Effector CD8-positive, alpha-beta T cell (primary cell): ENCODE results near the gene IQCB1.
A peak's percentile ranks its signal among the peaks of the same experiment; 100 is the strongest.
"Not testable (repeated sequence)": the region's sequence is repeated elsewhere in the genome, so short reads cannot be mapped to it uniquely, and the experiment has no call there.

Experiments used
- DNase-seq: peaks from one replicate; lab custom pipeline; 2025; lab: John Stamatoyannopoulos, UW

IQCB1 gene

GRCh38 chr3:121803771-121804320 is 31.0 kb downstream of the IQCB1 start:
- no peak for DNase-seq

DNA sequence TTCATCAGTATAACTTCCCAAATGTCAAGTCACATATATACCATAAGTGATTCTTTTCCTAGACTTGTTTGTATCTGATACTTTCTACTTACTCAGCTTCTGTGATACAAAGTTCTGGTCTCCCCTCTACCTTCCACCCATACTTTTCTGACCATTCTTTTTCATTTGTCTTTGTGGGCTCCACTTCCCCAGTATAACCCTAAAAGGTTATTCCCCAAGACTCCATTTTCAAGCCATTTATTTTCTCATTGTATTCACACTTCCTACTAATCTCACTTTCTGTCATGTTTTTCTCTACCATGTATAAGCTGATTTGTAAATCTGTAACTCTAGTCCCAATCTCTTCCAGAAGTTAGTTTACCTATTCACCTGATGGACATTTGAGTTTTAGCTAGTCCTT is 34.0 kb downstream of the IQCB1 start:
- DNase-seq = no peak

DNA sequence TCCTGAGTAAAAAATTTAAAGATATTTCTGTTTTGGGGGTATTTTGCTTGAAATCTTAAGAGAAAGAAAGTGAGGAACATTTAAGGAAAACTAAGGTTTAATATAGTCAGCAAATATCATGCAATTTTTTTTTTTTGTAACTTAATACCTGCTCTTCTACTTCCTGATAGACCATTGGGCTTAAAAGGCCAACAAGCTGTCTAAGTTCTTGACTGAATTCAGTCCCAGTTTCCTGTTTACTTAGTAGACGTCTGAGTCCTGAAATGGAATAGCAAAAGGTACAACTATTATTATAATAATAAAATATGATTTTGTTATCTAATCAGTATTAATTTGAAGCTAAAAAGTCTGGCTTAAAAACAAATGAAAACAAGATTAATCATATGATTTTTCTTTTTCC is 37.9 kb downstream of the IQCB1 start:
- no peak for DNase-seq

- DNase-seq = no peak
Measured at GRCh38 chr3:121794264-121794983, 40.4 kb downstream of the IQCB1 start.

GRCh38 chr3:121793078-121793477 is 41.8 kb downstream of the IQCB1 start:
- DNase-seq = no peak

- DNase-seq = no peak
Measured at GRCh38 chr3:121786485-121786884, 48.4 kb downstream of the IQCB1 start.

DNA sequence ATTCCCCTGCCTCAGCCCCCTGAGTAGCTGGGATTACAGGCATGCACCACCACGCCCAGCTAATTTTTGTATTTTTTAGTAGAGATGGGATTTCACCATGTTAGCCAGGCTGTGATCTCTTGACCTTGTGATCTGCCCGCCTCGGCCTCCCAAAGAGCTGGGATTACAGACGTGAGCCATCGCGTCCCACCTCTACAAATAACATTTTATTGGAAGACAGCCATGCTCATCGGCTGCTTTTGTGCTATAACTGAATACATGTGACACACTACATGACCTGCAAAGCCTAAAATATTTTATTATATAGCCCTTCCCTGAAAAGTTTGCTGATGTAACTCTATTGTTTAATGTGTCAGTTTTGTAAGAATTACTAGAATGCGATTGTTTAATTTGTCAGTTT is 52.1 kb downstream of the IQCB1 start:
- DNase-seq = not testable (repeated sequence)

GRCh38 chr3:121781611-121782010 is 53.2 kb downstream of the IQCB1 start:
- no peak for DNase-seq

DNA sequence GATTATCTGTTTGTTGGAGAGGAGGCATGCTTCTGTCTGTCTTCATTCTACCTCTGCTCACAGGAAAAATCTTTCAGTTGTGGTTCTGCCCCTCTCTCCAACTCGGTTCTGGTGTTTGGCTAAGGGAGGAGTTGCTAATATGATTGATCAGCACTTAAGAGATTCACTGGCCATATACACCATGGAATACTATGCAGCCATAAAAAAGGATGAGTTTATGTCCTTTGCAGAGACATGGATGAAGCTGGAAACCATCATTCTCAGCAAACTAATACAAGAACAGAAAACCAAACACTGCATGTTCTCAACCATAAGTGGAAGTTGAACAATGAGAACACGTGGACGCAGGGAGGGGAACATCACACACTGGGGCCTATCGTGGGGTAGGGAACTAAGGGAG is 59.8 kb downstream of the IQCB1 start:
- DNase-seq = not testable (repeated sequence)

DNA sequence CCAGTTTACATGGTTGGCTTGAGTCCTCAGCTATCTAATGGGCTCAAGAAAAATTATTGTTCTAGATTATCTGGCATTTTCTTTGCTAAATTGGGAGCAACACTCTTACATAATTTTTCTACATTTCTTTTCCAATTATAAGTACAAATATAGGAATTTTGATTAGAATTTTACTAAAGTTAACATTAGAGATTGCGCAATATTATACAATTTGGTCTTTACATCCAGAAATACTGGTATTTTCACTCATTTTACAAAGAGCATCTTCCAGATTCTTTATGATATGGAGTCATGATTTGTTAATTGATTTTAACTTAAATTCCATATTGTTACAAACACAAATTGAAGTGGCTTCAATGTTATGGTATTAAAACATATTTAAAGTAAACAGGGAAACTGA is 65.6 kb downstream of the IQCB1 start:
- no peak for DNase-seq

DNA sequence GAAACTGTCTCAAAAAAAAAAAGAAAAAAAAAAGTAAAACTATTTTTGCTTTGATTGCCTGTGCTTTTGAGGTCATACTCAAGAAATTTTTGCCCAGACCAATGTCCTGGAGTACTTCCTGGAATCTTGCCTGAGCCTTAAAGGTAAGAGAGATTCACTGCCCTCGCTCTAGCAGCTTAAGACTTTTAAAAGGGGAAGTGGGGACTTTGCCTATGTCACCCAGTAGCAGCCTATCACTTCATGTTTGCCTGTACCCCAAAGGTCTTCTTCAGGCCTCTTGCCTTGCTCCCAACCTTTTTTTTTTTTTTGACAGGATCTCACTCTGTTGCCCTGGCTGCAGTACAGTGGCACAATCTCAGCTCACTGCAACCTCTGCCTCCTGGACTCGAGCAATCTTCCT is 66.4 kb downstream of the IQCB1 start:
- DNase-seq = no peak

DNA sequence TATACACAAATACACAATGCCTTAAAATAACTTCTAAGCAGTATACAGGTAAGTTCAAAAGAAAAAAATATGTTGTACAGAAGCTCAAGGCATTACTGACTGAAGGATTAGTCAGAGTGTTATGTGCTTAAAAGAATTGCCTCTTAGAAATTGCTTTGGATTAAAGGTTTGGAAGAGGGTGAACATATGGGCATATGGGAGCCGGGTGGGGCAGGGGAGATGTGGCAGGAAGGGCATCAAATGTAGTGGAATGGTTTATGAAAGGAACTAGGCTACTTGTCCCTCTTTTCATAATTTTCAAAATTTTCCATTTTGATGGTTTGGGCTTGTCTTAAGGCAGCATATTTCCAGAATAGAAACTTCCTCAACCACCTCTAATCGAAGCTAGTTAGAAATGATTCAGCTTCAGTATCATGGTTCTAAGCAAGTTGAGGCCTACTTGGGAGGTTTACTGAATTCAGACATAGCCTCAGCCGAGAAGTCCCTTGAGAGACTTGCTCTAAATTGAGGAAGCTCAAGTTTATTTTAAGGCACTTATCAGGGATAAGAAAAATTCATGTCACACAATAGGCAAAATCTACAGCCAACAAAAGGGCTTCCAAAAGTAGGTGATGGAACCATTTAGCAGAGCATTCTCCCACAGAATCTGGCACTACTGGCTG is 75.2 kb downstream of the IQCB1 start:
- no peak for DNase-seq

DNA sequence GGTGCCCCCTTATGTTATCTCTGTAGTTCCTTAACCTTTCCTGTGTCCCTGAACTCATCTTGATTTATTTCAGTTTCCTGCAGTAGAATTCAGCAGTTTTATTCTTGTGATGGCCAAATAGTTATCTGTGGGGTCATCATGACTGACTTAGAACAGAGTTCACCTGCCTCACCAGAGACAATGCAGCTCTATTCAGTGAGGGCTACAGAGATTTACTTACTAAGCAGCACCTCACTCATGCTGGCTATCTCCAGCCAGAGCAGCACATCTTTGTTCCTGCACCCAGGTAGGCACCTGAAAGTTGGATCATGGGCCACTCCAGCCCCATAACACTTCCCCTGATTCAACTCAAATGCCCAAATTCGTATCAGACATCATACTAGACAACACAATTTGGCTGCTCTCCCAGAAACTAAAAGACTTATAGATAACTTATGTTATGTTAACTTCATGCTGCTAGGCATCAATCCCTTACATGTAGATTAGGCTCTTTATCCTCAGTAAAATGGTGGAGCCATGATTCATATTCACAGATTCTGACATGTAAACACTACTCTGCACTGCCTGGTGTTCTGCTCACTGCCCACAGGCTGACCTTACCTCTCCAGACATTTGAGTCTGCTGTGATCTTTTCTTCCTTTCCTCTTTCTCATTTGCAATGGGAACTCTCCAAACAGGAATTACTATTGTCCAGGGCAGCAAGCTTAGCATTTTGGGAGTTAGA is 76.0 kb downstream of the IQCB1 start:
- DNase-seq = no peak

DNA sequence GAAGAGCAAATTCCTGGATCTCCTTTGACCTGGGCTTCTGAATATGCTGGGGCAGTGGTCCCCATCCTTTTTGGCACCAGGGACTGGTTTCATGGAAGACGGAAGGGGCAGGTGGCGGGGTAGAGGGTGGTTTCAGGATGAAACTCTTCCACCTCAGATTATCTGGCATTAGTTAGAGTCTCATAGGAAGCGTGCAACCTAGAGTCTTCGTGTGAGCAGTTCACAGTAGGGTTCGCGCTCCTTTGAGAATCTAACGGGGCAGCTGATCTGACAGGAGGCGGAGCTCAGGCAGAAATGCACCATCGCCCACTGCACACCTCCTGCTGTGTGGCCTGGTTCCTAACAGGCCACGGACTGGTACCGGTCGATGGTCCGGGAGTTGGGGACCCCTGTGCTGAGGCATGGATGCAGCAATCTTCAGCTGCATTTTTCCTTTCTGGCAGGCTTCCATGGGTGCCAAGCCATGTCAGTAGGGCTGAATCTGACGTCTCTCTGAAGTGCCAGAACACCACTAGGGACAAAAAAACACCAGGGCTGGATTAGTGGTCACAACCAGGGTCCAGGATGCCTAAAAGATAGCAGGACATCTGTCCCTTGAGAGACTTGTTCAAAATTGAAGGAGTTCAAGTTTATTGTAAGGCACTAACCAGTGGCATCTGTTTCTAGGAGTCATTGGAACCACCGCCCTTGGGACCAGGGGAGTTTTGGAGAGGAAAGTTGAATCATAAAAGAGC is 76.9 kb downstream of the IQCB1 start:
- DNase-seq = no peak

- no peak for DNase-seq
Measured at GRCh38 chr3:121757087-121757811, 77.6 kb downstream of the IQCB1 start.

- DNase-seq = no peak
Measured at GRCh38 chr3:121752772-121753171, 82.1 kb downstream of the IQCB1 start.

DNA sequence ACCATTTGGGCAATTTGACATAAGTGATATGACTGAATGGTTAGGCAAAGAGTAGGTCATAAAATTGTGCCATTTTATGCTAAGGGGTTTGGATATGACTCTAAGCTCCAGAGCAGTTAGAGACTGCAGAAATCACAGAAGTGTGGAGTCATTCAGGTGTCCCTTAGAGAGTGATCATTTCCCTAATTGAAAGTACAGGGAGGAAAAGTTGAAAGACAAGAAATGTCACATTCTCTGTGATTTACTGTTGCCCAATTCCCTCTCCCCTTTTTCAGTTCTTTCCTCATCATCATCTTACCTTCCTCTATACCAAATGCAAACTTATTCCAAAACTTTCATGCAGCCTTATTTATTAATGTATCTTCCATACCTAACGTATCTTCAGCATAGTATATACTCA is 82.6 kb downstream of the IQCB1 start:
- no peak for DNase-seq

- no peak for DNase-seq
Measured at GRCh38 chr3:121750087-121750415, 84.8 kb downstream of the IQCB1 start.

DNA sequence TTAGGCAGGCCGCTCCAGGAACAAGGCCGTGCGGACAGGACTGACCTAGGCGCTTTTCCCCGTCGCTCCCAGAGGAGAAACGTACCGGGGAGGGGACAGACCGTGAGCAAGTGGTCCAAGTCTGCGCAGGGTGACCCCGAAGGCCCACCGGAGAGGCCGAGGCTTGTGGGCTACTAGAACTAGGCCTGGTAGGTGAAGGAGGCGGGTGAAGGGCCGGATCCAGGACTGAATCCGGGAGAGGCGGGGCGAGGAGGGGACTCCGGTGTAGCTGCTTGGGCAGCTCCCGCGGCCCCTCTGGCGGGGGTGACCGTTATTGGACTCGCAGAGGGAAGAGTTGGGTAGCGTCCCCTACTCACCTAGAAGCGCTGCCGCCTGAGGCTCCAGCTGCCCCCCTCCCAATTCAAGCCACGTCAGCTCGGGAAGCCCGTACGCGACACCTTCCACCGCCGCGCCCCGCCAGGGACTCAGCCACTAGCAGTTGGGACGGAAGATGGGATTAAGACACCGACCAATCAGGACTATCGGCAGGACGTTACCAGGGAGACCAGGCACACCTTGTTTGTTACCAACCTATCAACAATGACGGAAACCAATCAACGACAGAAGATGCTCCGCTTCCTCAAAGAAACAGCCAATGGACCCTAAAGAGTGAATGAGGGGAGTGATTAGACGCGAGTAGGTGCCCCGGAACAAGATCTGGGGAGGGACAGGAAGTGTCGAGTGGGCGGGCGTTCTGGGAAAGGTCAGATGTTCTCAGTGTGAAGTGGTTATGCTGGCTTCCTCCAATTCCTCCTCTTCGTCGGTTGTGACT is 85.4 kb downstream of the IQCB1 start, which contains the start of gene GOLGB1:
Gene GOLGB1 (minus strand): TSS at position 466 of the 811 bp plus-strand sequence. CDS start 18,770 bp downstream, outside the sequence.
- peak; percentile 94 for DNase-seq

- no peak for DNase-seq
Measured at GRCh38 chr3:121748680-121749275, 86.1 kb downstream of the IQCB1 start.
